Heart right ventricle (tissue), 16 donors: ENCODE measurements around the gene TAPT1. TPM values are rescaled to one million over a fixed set of nuclear protein-coding genes. Genes with fewer than 3 reads are reported as not detected.

Experiments used
- ATAC-seq, 8 donors: fragments of 200-7000 bp; cut with Tn5 transposase; one replicate each; pipeline ENCODE4 v1.9.1; 2020; ENCODE audit warnings: mild to moderate bottlenecking in 8 of 8, moderate library complexity in 8 of 8, moderate number of reproducible peaks in 1 of 8
- DNase-seq, 2 donors: peaks; one replicate each; pipeline ENCODE4 v3.0.0-alpha.2; 2020
- H3K27ac ChIP-seq, 10 donors: fragments of 200-600 bp; sonication (generic) in 2 of 10; one replicate each; pipeline versions ENCODE4 v1.5.0 to v1.8.0; 2020 to 2022; ENCODE audit warnings: mild to moderate bottlenecking in 3 of 10
- H3K27me3 ChIP-seq, 7 donors: fragments of 200-600 bp; one replicate each; pipeline ENCODE4 v1.8.0; 2021 to 2022; ENCODE audit warnings: mild to moderate bottlenecking in 2 of 7
- H3K36me3 ChIP-seq, 9 donors: fragments of 200-600 bp; sonication (generic) in 1 of 9; one replicate each; pipeline versions ENCODE4 v1.5.0 to v1.8.0; 2020 to 2022; ENCODE audit warnings: mild to moderate bottlenecking in 2 of 9
- H3K4me1 ChIP-seq, 9 donors: fragments of 200-600 bp; sonication (generic) in 1 of 9; one replicate each; pipeline versions ENCODE4 v1.5.0 to v1.8.0; 2020 to 2022; ENCODE audit warnings: mild to moderate bottlenecking in 4 of 9
- H3K4me3 ChIP-seq, 10 donors: fragments of 200-600 bp; sonication (generic) in 2 of 10; one replicate each; pipeline versions ENCODE4 v1.5.0 to v1.8.0; 2020 to 2022; ENCODE audit warnings: mild to moderate bottlenecking in 7 of 10, moderate library complexity in 2 of 10
- H3K9me3 ChIP-seq, 11 donors: fragments of 200-600 bp in 10 of 11; sonication (generic) in 2 of 11; one replicate each; pipeline versions ENCODE4 v1.5.0 to v1.8.0; 2013 to 2022; ENCODE audit warnings: mild to moderate bottlenecking in 2 of 11, control low read depth in 1 of 11, moderate library complexity in 1 of 11
- CTCF ChIP-seq, 9 donors: fragments of 200-600 bp; sonication (generic) in 2 of 9; IDR thresholded peaks; one replicate each; pipeline versions ENCODE4 v1.5.0 to v1.8.0; 2021 to 2022; ENCODE audit warnings: antibody characterized with exemption in 9 of 9, mild to moderate bottlenecking in 5 of 9, moderate library complexity in 1 of 9
- WGBS, 2 donors: extraction: QIAGEN DNeasy Blood & Tissue Kit; methylation state at CpG; one replicate each; pipeline ENCODE4 v1.1.7; 2013; ENCODE audit warnings: inconsistent platforms in 1 of 2; 5-methylcytosine and 5-hydroxymethylcytosine counted together
- intact Hi-C, 10 donors: fragments of 100-400 bp; cut with DNase I; formaldehyde crosslinking; loops; one replicate each; pipeline versions ENCODE4 v1.11.1 to v1.14.2; 2022
- polyA plus RNA-seq, 2 donors: library from polyadenylated mRNA; stranded (reverse); fragments of 200-250 nt; gene quantifications; one replicate each; pipeline ENCODE4 v1.2.3, GENCODE V29; 2013
- total RNA-seq, 10 donors: library from RNA; stranded (reverse); fragmentation: NEBNext Ultra II Directional in 3 of 10; extraction: Animal tissue kit (Norgen Biotek cat#: 25700) in 3 of 10; gene quantifications; one replicate each; pipeline versions ENCODE4 v1.2.1 to v1.2.4, GENCODE V29; 2021 to 2023
- donor health status: Arrhythmogenic right ventricular cardiomyopathy.
- donor health status: ischemic (EF 13 %, LVEDD 7.1; RV severe dilation, severe dysfunction).
- donor health status: healthy with polysubstance abuse.
- donor health status: DM: no; HTN: yes; CAD: no.
- donor health status: DM: no; HTN: no; CAD: no.
- donor health status: ischemic (EF 25% LVEDD 6.9; RV normal size, moderate dysfunction).
- donor health status: ischemic (EF 25% LVEDD 5.7; RV mildly dilated, moderate dysfunction).
- donor health status: healthy.
- donor health status: DM: yes; HTN: yes; CAD: no.
- donor health status: Ischemic cardiomyopathy.
- donor health status: ischemic (EF 35%, LVEDD 5.7; RV mildly dilated, moderate dysfunction).
- donor health status: nonischemic (EF 11% LVEDD 7.7; RV severe dilation, severe dysfunction).
- donor health status: DM: yes; HTN: yes; CAD: no.
- donor health status: PGD.
- donor health status: ischemic (EF 29% LVEDD 5.4; RV normal size, mild dysfunction).
- donor health status: nonischemic (EF 23%, LVEDD 6.1; RV moderate dilation, normal function).

TAPT1 gene
- total and polyA plus RNA-seq, 12 donors = 14.3 to 44.8 (median 35.6) TPM

GRCh38 chr4:16159286-16159685, 67.0 kb downstream of the TAPT1 start:
- H3K9me3 ChIP-seq = peaks cover 0 to 4% (median 0%) of the 10 kb centered on the region in 11 donors
- H3K27me3 ChIP-seq = no peaks in the 10 kb centered on the region
- no peak overlapping the region for H3K27ac ChIP-seq
- intact Hi-C loops = no loop called here
- no peak for DNase-seq
- peaks cover 3 to 38% (median 11%) of the 10 kb centered on the region in 9 donors for H3K4me1 ChIP-seq
- ATAC-seq = no peak
- peaks cover 0 to 46% (median 13%) of the 10 kb centered on the region in 9 donors for H3K36me3 ChIP-seq
- no peak overlapping the region for H3K4me3 ChIP-seq
- 88 to 91% methylated on average over 3 of the region's 3 CpGs for WGBS, 2 donors
- no peak for TF ChIP-seq CTCF (IDR thresholded peaks at IDR 0.05)

GRCh38 chr4:16158504-16158852, 67.8 kb downstream of the TAPT1 start:
- H3K27me3 ChIP-seq = no peaks in the 10 kb centered on the region
- peaks cover 0 to 4% (median 0%) of the 10 kb centered on the region in 11 donors for H3K9me3 ChIP-seq
- H3K27ac ChIP-seq = no peak overlapping the region
- ATAC-seq (peak in 1 of 8 donors; percentile 18), DNase-seq (no peak)
- TF ChIP-seq CTCF (IDR thresholded peaks at IDR 0.05) = no peak
- WGBS, 2 donors = 84 to 85% methylated on average over 3 of the region's 3 CpGs
- intact Hi-C loops = no loop called here
- H3K36me3 ChIP-seq = peaks cover 0 to 38% (median 8%) of the 10 kb centered on the region in 9 donors
- peaks cover 3 to 38% (median 11%) of the 10 kb centered on the region in 9 donors for H3K4me1 ChIP-seq
- H3K4me3 ChIP-seq = no peak overlapping the region

- intact Hi-C loops = no loop called here
- Histone ChIP-seq H3K4me3 (no peak overlapping the region), H3K27ac (no peak overlapping the region), H3K27me3 (no peaks in the 10 kb centered on the region), H3K4me1 (peaks cover 3 to 38% (median 11%) of the 10 kb centered on the region in 9 donors), H3K36me3 (peaks cover 0 to 32% (median 2%) of the 10 kb centered on the region in 9 donors), H3K9me3 (peaks cover 0 to 4% (median 0%) of the 10 kb centered on the region in 11 donors)
- DNase-seq = no peak
- 57 to 67% methylated on average over 14 of the region's 14 CpGs for WGBS, 2 donors
- TF ChIP-seq CTCF (IDR thresholded peaks at IDR 0.05) = no peak
- peak in 6 of 8 donors; percentile 30 to 65 (median 52) for ATAC-seq
Measured at GRCh38 chr4:16157609-16158503, 68.4 kb downstream of the TAPT1 start.

DNA sequence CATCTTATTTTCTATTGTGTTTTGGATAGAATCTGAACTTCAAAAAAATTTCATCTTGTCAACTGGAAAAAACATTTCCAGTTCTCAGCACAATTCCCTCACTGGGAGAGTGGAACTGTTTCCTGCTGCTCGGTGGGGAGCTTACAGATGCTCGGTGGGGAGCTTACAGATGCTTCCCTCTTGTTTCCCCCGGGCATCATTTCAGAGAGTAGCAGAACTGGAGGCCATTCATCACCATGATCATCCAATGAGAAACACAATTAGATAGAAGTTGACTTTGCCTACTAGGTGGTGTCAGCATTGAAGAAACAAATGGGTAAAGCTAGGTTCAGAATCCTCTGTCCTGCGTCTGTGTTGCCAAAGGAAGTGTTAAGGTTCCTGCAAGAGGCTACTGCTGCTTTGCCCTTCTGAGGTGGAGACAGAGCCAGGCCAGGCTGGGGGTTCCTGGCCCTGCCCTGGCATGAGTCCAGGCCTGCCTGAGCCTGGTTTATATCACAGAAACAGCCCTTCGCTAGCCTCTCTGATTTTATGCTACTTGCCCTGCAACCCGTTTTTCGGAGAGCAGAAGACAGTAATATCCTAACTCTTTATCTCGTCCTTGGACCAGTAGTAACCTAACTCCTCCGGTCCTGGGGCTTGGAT, 70.6 kb downstream of the TAPT1 start:
- whole genome bisulfite sequencing, 2 donors = 28 to 41% methylated on average over 9 of the region's 9 CpGs
- Histone ChIP-seq H3K4me1 (peaks cover 3 to 36% (median 11%) of the 10 kb centered on the region in 9 donors), H3K36me3 (peaks cover 0 to 10% (median 0%) of the 10 kb centered on the region in 9 donors), H3K27me3 (no peaks in the 10 kb centered on the region), H3K9me3 (peaks cover 0 to 4% (median 0%) of the 10 kb centered on the region in 11 donors), H3K27ac (no peak overlapping the region), H3K4me3 (no peak overlapping the region)
- intact Hi-C loops = no loop called here
- no peak for TF ChIP-seq CTCF (IDR thresholded peaks at IDR 0.05)
- DNase-seq (peak in 1 of 2 donors; percentile 26), ATAC-seq (peak in 3 of 8 donors; percentile 25 to 39 (median 29))
